ENCODE measurements around the gene LRIG1.

Gene LRIG1

GRCh38 chr3:66527246-66527645, 26.4 kb upstream of the LRIG1 start:
- ATAC-seq (ENCODE audit: insufficient read depth, low read depth) (no peak), DNase-seq (no peak)
- Histone ChIP-seq H3K4me3 (ENCODE audit: low read depth in 1 of 2, low read length in 2 of 2) (no peak overlapping the region), H3K27ac (ENCODE audit: low read length) (no peak overlapping the region), H3K9me3 (ENCODE audit: insufficient read depth, low read length, severe bottlenecking) (no peaks in the 10 kb centered on the region), H3K36me3 (ENCODE audit: insufficient read depth, low read length) (no peaks in the 10 kb centered on the region), H4K20me1 (ENCODE audit: insufficient read depth, low read length) (no peaks in the 10 kb centered on the region), H2AFZ (ENCODE audit: low read depth, low read length) (no peak overlapping the region), H3K79me2 (ENCODE audit: insufficient read depth, low read length) (no peaks in the 10 kb centered on the region), H3K9ac (ENCODE audit: low read depth, low read length) (no peak overlapping the region), H3K27me3 (ENCODE audit: insufficient read depth, low read length, poor library complexity) (peaks cover 5% of the 10 kb centered on the region), H3K4me2 (ENCODE audit: insufficient read depth, low read length) (no peak overlapping the region), H3K4me1 (ENCODE audit: insufficient read depth, low read length) (no peaks in the 10 kb centered on the region)
- TF ChIP-seq CTCF (IDR thresholded peaks at IDR 0.05; ENCODE audit: borderline replicate concordance, extremely low read depth, low read length, poor library complexity, severe bottlenecking) (no peak), EZH2 (IDR thresholded peaks at IDR 0.05; ENCODE audit: borderline replicate concordance, low read depth, low read length, severe bottlenecking) (no peak)

GRCh38 chr3:66525771-66526170, 24.9 kb upstream of the LRIG1 start:
- no peak for ATAC-seq (ENCODE audit: insufficient read depth, low read depth)
- Histone ChIP-seq H3K4me3 (ENCODE audit: low read depth in 1 of 2, low read length in 2 of 2) (no peak overlapping the region), H3K36me3 (ENCODE audit: insufficient read depth, low read length) (no peaks in the 10 kb centered on the region), H3K4me2 (ENCODE audit: insufficient read depth, low read length) (no peak overlapping the region), H3K27ac (ENCODE audit: low read length) (no peak overlapping the region), H3K4me1 (ENCODE audit: insufficient read depth, low read length) (no peaks in the 10 kb centered on the region), H3K27me3 (ENCODE audit: insufficient read depth, low read length, poor library complexity) (peaks cover 5% of the 10 kb centered on the region), H4K20me1 (ENCODE audit: insufficient read depth, low read length) (no peaks in the 10 kb centered on the region), H2AFZ (ENCODE audit: low read depth, low read length) (no peak overlapping the region), H3K79me2 (ENCODE audit: insufficient read depth, low read length) (no peaks in the 10 kb centered on the region), H3K9me3 (ENCODE audit: insufficient read depth, low read length, severe bottlenecking) (no peaks in the 10 kb centered on the region), H3K9ac (ENCODE audit: low read depth, low read length) (no peak overlapping the region)
- TF ChIP-seq CTCF (IDR thresholded peaks at IDR 0.05; ENCODE audit: borderline replicate concordance, extremely low read depth, low read length, poor library complexity, severe bottlenecking) (no peak), EZH2 (IDR thresholded peaks at IDR 0.05; ENCODE audit: borderline replicate concordance, low read depth, low read length, severe bottlenecking) (no peak)
- no peak for DNase-seq

- Histone ChIP-seq H3K79me2 (ENCODE audit: insufficient read depth, low read length) (no peaks in the 10 kb centered on the region), H3K4me2 (ENCODE audit: insufficient read depth, low read length) (no peak overlapping the region), H3K27ac (ENCODE audit: low read length) (no peak overlapping the region), H3K27me3 (ENCODE audit: insufficient read depth, low read length, poor library complexity) (no peaks in the 10 kb centered on the region), H3K4me3 (ENCODE audit: low read depth in 1 of 2, low read length in 2 of 2) (no peak overlapping the region), H3K36me3 (ENCODE audit: insufficient read depth, low read length) (no peaks in the 10 kb centered on the region), H2AFZ (ENCODE audit: low read depth, low read length) (no peak overlapping the region), H3K4me1 (ENCODE audit: insufficient read depth, low read length) (no peaks in the 10 kb centered on the region), H3K9me3 (ENCODE audit: insufficient read depth, low read length, severe bottlenecking) (no peaks in the 10 kb centered on the region), H3K9ac (ENCODE audit: low read depth, low read length) (no peak overlapping the region), H4K20me1 (ENCODE audit: insufficient read depth, low read length) (no peaks in the 10 kb centered on the region)
- ATAC-seq (ENCODE audit: insufficient read depth, low read depth): no peak
- no peak for TF ChIP-seq CTCF (IDR thresholded peaks at IDR 0.05; ENCODE audit: borderline replicate concordance, extremely low read depth, low read length, poor library complexity, severe bottlenecking)
- TF ChIP-seq EZH2 (IDR thresholded peaks at IDR 0.05; ENCODE audit: borderline replicate concordance, low read depth, low read length, severe bottlenecking): no peak
- no peak for DNase-seq
These were observed 19.9 kb upstream of the LRIG1 start for GRCh38 chr3:66520724-66521123.

DNA sequence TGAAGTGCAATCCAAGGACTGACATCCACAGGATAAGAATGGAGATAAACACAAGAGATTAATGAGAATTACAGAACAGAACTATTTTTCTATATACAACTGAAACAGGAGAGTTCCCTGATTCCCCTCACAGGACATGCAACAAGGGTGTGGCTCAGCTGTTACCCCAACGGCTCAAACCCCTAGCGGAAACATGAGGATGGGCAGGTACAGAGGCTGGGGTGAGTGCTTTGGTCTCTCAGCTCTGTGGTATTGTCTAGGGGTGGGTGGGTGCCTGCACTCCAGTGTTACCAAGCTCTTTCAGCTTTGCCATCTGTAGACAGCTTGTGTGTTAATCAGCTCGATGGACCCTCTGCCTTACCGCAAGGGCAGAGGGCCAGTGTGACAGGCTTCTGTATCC, 17.8 kb upstream of the LRIG1 start:
- no peak overlapping the region for H3K4me3 ChIP-seq (ENCODE audit: low read depth in 1 of 2, low read length in 2 of 2)
- H3K27me3 ChIP-seq (ENCODE audit: insufficient read depth, low read length, poor library complexity): no peaks in the 10 kb centered on the region
- DNase-seq (no peak), ATAC-seq (ENCODE audit: insufficient read depth, low read depth) (no peak)
- H3K9me3 ChIP-seq (ENCODE audit: insufficient read depth, low read length, severe bottlenecking): no peaks in the 10 kb centered on the region
- H3K79me2 ChIP-seq (ENCODE audit: insufficient read depth, low read length): no peaks in the 10 kb centered on the region
- H3K27ac ChIP-seq (ENCODE audit: low read length): no peak overlapping the region
- no peaks in the 10 kb centered on the region for H3K36me3 ChIP-seq (ENCODE audit: insufficient read depth, low read length)
- no peak overlapping the region for H3K4me2 ChIP-seq (ENCODE audit: insufficient read depth, low read length)
- no peak overlapping the region for H3K9ac ChIP-seq (ENCODE audit: low read depth, low read length)
- TF ChIP-seq EZH2 (IDR thresholded peaks at IDR 0.05; ENCODE audit: borderline replicate concordance, low read depth, low read length, severe bottlenecking) (no peak), CTCF (IDR thresholded peaks at IDR 0.05; ENCODE audit: borderline replicate concordance, extremely low read depth, low read length, poor library complexity, severe bottlenecking) (no peak)
- no peaks in the 10 kb centered on the region for H3K4me1 ChIP-seq (ENCODE audit: insufficient read depth, low read length)
- no peak overlapping the region for H2AFZ ChIP-seq (ENCODE audit: low read depth, low read length)
- no peaks in the 10 kb centered on the region for H4K20me1 ChIP-seq (ENCODE audit: insufficient read depth, low read length)
